ENCODE measurements around the gene PNMA8A. TPM values are rescaled to one million over a fixed set of nuclear protein-coding genes. Genes with fewer than 3 reads are reported as not detected.

PNMA8A gene
- polyA plus RNA-seq, 1 of the 3 experiments (the other 2 are of a cell fraction), result 10.2 TPM

- no peak for TF ChIP-seq NRF1 (IDR thresholded peaks at IDR 0.05; ENCODE audit: low read depth, low read length)
- TF ChIP-seq RAD21 (IDR thresholded peaks at IDR 0.05; ENCODE audit: low read length), result no peak
- TF ChIP-seq SMC3 (IDR thresholded peaks at IDR 0.05; ENCODE audit: low read depth, low read length), result no peak
- no peak for TF ChIP-seq TEAD4 (IDR thresholded peaks at IDR 0.05; ENCODE audit: borderline replicate concordance, insufficient read depth)
- no peak for TF ChIP-seq CTCF (IDR thresholded peaks at IDR 0.05)
- no peak for TF ChIP-seq RXRA (IDR thresholded peaks at IDR 0.05; ENCODE audit: borderline replicate concordance, low read depth)
- no peak for TF ChIP-seq SIN3A (IDR thresholded peaks at IDR 0.05; ENCODE audit: borderline replicate concordance, low read depth, low read length)
- TF ChIP-seq ZBTB33 (IDR thresholded peaks at IDR 0.05; ENCODE audit: borderline replicate concordance, low read depth), result no peak
- no peak for TF ChIP-seq MAX (IDR thresholded peaks at IDR 0.05; ENCODE audit: low read depth)
- no peak for TF ChIP-seq TAF1 (IDR thresholded peaks at IDR 0.05; ENCODE audit: borderline replicate concordance, low read depth, low read length)
- TF ChIP-seq FOSL2 (IDR thresholded peaks at IDR 0.05; ENCODE audit: borderline replicate concordance, low read depth), result no peak
- H3K9me3 ChIP-seq, result no peaks in the 10 kb centered on the region
- H3K9me2 ChIP-seq, result no peaks in the 10 kb centered on the region
- H3K4me1 ChIP-seq (ENCODE audit: control insufficient read depth in 1 of 2, insufficient read depth in 2 of 2, low read depth in 1 of 2, low read length in 1 of 2), result peaks cover 0 to 20% of the 10 kb centered on the region in 2 experiments; a peak in 1 of 4 replicates
- H4K20me1 ChIP-seq (ENCODE audit: insufficient read depth), result no peaks in the 10 kb centered on the region
- ChIA-PET CTCF (interaction anchor here (24.7 kb wide), 1 partner anchor 93 kb away, joined by 463 read pairs; no protein-coding TSS in a partner anchor), POLR2A (no interaction called here)
- H3K36me3 ChIP-seq (replicated peaks in 1 of 2; ENCODE audit: control insufficient read depth in 1 of 2, insufficient read depth in 2 of 2, low read length in 1 of 2), result no peaks in the 10 kb centered on the region
- WGBS (ENCODE audit: low lambda C conversion rate), result 92% methylated on average over 15 of the region's 17 CpGs
- no peaks in the 10 kb centered on the region for H3K27me3 ChIP-seq (ENCODE audit: insufficient read depth)
- H3K4me2 ChIP-seq, result no peak overlapping the region
- DNase-seq, result peak; percentile 50
- no peak overlapping the region for H3K4me3 ChIP-seq (ENCODE audit: low read depth in 2 of 2, low read length in 1 of 2)
- H3F3A ChIP-seq (replicated peaks; ENCODE audit: insufficient read depth), result no peaks in the 10 kb centered on the region
- H2AFZ ChIP-seq (ENCODE audit: low read depth), result no peak overlapping the region
- H3K27ac ChIP-seq (ENCODE audit: low read depth in 2 of 2, low read length in 1 of 2), result no peak overlapping the region
- H3K79me2 ChIP-seq (ENCODE audit: insufficient read depth), result no peaks in the 10 kb centered on the region
- no peak overlapping the region for H3K9ac ChIP-seq
Observed at GRCh38 chr19:46492841-46493235, 21.5 kb upstream of the PNMA8A start.

- peak; percentile 26 for DNase-seq
- no peak overlapping the region for H2AFZ ChIP-seq (ENCODE audit: low read depth)
- no peaks in the 10 kb centered on the region for H3K9me2 ChIP-seq
- peaks cover 0 to 26% of the 10 kb centered on the region in 2 experiments; a peak in 1 of 4 replicates for H3K4me1 ChIP-seq (ENCODE audit: control insufficient read depth in 1 of 2, insufficient read depth in 2 of 2, low read depth in 1 of 2, low read length in 1 of 2)
- H3K9me3 ChIP-seq, result no peaks in the 10 kb centered on the region
- WGBS (ENCODE audit: low lambda C conversion rate), result 81% methylated on average over 16 of the region's 18 CpGs
- ChIA-PET POLR2A (no interaction called here), CTCF (interaction anchor here (2.0 to 24.7 kb wide), 3 partner anchors 15 to 92 kb away, joined by 5 to 463 read pairs (median 25); no protein-coding TSS in a partner anchor)
- H3K36me3 ChIP-seq (replicated peaks in 1 of 2; ENCODE audit: control insufficient read depth in 1 of 2, insufficient read depth in 2 of 2, low read length in 1 of 2), result no peaks in the 10 kb centered on the region
- no peak overlapping the region for H3K27ac ChIP-seq (ENCODE audit: low read depth in 2 of 2, low read length in 1 of 2)
- no peaks in the 10 kb centered on the region for H3K27me3 ChIP-seq (ENCODE audit: insufficient read depth)
- no peaks in the 10 kb centered on the region for H3F3A ChIP-seq (replicated peaks; ENCODE audit: insufficient read depth)
- H3K4me2 ChIP-seq, result no peak overlapping the region
- no peaks in the 10 kb centered on the region for H3K79me2 ChIP-seq (ENCODE audit: insufficient read depth)
- no peak overlapping the region for H3K4me3 ChIP-seq (ENCODE audit: low read depth in 2 of 2, low read length in 1 of 2)
- H4K20me1 ChIP-seq (ENCODE audit: insufficient read depth), result no peaks in the 10 kb centered on the region
- no peak overlapping the region for H3K9ac ChIP-seq
- TF ChIP-seq SMC3 (IDR thresholded peaks at IDR 0.05; ENCODE audit: low read depth, low read length) (no peak), NRF1 (IDR thresholded peaks at IDR 0.05; ENCODE audit: low read depth, low read length) (no peak), ZBTB33 (IDR thresholded peaks at IDR 0.05; ENCODE audit: borderline replicate concordance, low read depth) (no peak), USF1 (IDR thresholded peaks at IDR 0.05; ENCODE audit: borderline replicate concordance, low read depth) (no peak)
Observed at GRCh38 chr19:46491975-46492682, 20.8 kb upstream of the PNMA8A start.
